ENCODE results near the gene PARP11.

Gene PARP11, protein sequence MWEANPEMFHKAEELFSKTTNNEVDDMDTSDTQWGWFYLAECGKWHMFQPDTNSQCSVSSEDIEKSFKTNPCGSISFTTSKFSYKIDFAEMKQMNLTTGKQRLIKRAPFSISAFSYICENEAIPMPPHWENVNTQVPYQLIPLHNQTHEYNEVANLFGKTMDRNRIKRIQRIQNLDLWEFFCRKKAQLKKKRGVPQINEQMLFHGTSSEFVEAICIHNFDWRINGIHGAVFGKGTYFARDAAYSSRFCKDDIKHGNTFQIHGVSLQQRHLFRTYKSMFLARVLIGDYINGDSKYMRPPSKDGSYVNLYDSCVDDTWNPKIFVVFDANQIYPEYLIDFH

GRCh38 chr12:3872800-3873636 lies at the start of gene PARP11:
Gene PARP11, minus strand, starts transcription at chr12:3873399. Its CDS starts 170 bp downstream, at chr12:3873229.
- peak within 1 kb of the TSS; percentile 82 for H3K4me3 ChIP-seq (ENCODE audit: low read depth, low read length)
- no peak for TF ChIP-seq CTCF (IDR thresholded peaks at IDR 0.05; ENCODE audit: low read depth, low read length)

GRCh38 chr12:3922033-3922432 lies 48.8 kb upstream of the PARP11 start:
- no peak for TF ChIP-seq CTCF (IDR thresholded peaks at IDR 0.05; ENCODE audit: low read depth, low read length)
- H3K4me3 ChIP-seq (ENCODE audit: low read depth, low read length) = no peak overlapping the region

DNA sequence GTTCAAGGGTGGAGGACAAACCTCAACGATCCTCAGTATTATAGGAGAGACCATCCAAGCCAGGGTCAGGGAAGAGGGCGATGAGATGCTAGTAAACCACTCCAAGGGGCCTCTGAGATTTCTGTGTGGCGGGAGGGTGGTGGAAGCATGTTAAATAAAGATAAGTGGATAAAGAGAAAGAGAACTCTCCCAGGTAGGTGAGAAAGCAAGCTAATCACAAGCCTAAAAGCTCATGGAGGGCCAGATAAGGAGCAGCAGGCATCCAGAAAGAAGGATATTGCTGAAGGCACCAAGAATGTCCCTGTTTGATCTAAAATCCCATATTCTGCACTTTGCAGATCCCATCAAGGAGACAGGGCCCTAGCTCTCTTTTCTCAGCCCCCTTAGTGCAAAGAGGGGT lies 48.3 kb upstream of the PARP11 start:
- no peak overlapping the region for H3K4me3 ChIP-seq (ENCODE audit: low read depth, low read length)
- TF ChIP-seq CTCF (IDR thresholded peaks at IDR 0.05; ENCODE audit: low read depth, low read length) = no peak

- H3K4me3 ChIP-seq (ENCODE audit: low read depth, low read length) = no peak overlapping the region
- no peak for TF ChIP-seq CTCF (IDR thresholded peaks at IDR 0.05; ENCODE audit: low read depth, low read length)
These were observed 47.9 kb upstream of the PARP11 start for GRCh38 chr12:3921151-3921471.

GRCh38 chr12:3920351-3921150 lies 47.4 kb upstream of the PARP11 start:
- no peak for TF ChIP-seq CTCF (IDR thresholded peaks at IDR 0.05; ENCODE audit: low read depth, low read length)
- no peak overlapping the region for H3K4me3 ChIP-seq (ENCODE audit: low read depth, low read length)

DNA sequence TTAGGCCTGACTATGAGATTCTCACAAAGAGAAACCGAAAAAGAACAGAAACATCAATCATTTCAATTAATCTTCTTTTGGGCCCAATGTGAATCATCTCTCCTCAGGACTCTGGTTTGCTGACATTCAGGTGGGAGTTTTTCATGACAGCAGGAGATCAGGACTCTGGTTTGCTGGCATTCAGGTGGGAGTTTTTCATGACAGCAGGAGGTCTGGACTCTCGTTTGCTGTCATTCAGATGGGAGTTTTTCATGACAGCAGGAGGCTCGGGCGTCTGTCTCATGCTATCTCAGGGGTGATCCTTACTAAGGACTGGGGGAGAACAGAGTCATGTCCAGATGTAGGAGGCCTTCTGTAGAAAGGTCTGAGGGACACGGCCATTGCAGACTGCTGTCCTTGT lies 40.1 kb upstream of the PARP11 start:
- TF ChIP-seq CTCF (IDR thresholded peaks at IDR 0.05; ENCODE audit: low read depth, low read length) = no peak
- H3K4me3 ChIP-seq (ENCODE audit: low read depth, low read length) = no peak overlapping the region

Measured in WI38 (cell line).